Urinary bladder (tissue), 4 donors: Measurements from ENCODE around the gene SH3PXD2A. TPM values are rescaled to one million over a fixed set of nuclear protein-coding genes. Genes with fewer than 3 reads are reported as not detected.

ENCODE experiments used
- DNase-seq: peaks from one replicate; pipeline ENCODE4 v3.0.0-alpha.2; 2015; ENCODE audit errors: extremely low spot score
- H3K27ac ChIP-seq: one replicate; pipeline ENCODE4 v1.5.1; 2013; ENCODE audit warnings: low read depth, mild to moderate bottlenecking, moderate library complexity
- H3K36me3 ChIP-seq: one replicate; pipeline ENCODE4 v1.6.1; 2013; ENCODE audit warnings: mild to moderate bottlenecking, moderate library complexity; ENCODE audit not compliant: insufficient read depth
- H3K4me1 ChIP-seq: one replicate; pipeline ENCODE4 v1.6.1; 2013; ENCODE audit warnings: mild to moderate bottlenecking, moderate library complexity; ENCODE audit not compliant: insufficient read depth
- H3K4me3 ChIP-seq: one replicate; pipeline ENCODE4 v1.5.1; 2013; ENCODE audit warnings: low read depth, low read length
- WGBS: extraction: QIAGEN DNeasy Blood & Tissue Kit; methylation state at CpG from one replicate; pipeline ENCODE4 v1.1.7; 2013; 5-methylcytosine and 5-hydroxymethylcytosine counted together
- polyA plus RNA-seq: library from polyadenylated mRNA; stranded (reverse); fragments of 200-250 nt; gene quantifications from one replicate; pipeline ENCODE4 v1.2.3, GENCODE V29; 2013
- total RNA-seq: library from RNA; depleted of rRNA; stranded (reverse); fragments of >200 nt; gene quantifications from one replicate; pipeline ENCODE4 v1.2.3, GENCODE V29; 2014
- donor health status: healthy with polysubstance abuse.
- donor health status: healthy.

The SH3PXD2A gene
- total and polyA plus RNA-seq, 2 donors: 29.6 to 56.9 TPM

DNA sequence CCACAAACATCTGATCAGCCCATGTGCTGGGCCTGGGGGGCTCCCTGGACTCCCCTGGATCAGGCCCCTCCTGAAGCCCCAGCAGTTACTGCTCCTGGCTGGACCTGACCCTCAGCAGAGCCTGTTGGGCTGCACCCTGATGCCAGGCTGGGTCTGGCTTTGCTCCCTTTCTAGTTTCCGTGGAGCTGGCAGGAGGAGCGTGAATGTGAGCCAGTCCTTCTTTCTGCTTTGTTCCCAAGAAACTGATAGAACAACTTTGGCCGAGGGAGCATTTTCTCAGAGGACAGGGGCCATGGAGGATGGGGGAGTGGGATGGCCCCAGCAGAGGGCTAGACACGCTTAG, 233.6 kb downstream of the SH3PXD2A start:
- no peak overlapping the region for H3K4me3 ChIP-seq
- H3K27ac ChIP-seq: no peak overlapping the region
- DNase-seq: no peak
- WGBS: 70% methylated on average over 4 of the region's 4 CpGs
- H3K4me1 ChIP-seq: no peaks in the 10 kb centered on the region
- no peaks in the 10 kb centered on the region for H3K36me3 ChIP-seq

DNA sequence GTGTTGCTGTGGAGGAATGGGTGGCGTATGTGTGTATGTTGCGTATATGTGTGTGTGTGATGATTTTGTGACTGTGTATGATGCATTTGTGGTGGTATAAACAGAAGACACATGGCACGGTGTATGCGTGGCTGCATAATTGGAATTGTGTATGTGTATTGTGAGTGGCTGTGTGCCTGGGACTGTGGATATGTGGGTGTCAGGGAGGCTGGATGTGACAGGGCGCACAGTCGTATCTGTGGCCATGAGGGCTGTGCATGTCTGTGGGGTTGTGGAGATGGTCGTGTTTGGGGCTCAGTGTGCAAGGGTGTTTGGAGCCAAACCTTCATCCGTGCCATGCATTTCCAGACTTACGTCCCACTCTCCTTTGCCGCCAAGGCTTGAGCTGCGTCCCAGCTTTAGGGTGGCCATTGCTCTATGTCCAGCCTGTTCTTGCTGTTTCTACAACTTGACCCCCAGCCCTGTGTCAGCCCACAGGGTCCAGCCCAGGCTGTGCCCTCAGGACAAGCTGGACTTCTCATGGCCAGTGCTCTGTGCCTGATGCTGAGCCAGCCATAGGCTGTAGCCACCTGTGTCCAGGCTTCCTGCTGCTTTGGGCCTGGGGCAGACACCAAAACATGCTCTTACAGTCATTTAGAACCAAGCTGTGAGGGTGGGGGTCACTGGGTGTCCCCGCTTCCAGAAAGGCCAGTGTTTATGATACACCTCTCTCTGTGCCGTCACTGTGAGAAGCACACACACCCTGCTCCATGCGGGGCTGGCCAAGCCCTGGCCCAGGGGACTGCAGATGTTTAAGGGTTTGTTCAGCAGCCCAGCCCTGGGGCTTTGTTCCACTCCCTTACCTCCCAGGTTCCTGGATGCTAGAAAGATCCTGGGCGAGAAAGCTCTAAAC, 234.2 kb downstream of the SH3PXD2A start:
- Histone ChIP-seq H3K4me1 (no peaks in the 10 kb centered on the region), H3K4me3 (no peak overlapping the region), H3K36me3 (no peaks in the 10 kb centered on the region), H3K27ac (no peak overlapping the region)
- 89% methylated on average over 15 of the region's 15 CpGs for WGBS
- no peak for DNase-seq

DNA sequence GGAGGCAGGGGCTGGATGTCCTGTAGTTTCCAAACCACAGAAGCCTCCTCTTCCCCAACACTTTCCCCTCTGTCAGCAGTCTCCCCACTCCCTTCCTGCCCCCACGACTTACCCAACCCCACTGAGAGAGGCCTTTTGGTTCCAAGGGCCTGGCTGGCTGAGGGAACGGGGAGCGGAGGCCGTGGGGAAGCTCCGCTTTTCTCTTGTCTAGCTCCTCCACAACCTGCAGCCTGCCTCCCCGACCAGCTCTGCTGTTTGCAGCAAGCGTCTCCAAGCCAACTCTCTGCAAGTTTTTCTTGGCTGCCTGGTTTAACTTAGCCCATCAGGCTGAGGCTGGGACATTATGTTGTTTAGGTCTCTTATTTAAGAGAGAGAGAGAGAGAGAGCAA, 235.0 kb downstream of the SH3PXD2A start:
- H3K36me3 ChIP-seq: no peaks in the 10 kb centered on the region
- WGBS: 66% methylated on average over 7 of the region's 7 CpGs
- no peak overlapping the region for H3K4me3 ChIP-seq
- no peak overlapping the region for H3K27ac ChIP-seq
- no peak for DNase-seq
- H3K4me1 ChIP-seq: no peaks in the 10 kb centered on the region

DNA sequence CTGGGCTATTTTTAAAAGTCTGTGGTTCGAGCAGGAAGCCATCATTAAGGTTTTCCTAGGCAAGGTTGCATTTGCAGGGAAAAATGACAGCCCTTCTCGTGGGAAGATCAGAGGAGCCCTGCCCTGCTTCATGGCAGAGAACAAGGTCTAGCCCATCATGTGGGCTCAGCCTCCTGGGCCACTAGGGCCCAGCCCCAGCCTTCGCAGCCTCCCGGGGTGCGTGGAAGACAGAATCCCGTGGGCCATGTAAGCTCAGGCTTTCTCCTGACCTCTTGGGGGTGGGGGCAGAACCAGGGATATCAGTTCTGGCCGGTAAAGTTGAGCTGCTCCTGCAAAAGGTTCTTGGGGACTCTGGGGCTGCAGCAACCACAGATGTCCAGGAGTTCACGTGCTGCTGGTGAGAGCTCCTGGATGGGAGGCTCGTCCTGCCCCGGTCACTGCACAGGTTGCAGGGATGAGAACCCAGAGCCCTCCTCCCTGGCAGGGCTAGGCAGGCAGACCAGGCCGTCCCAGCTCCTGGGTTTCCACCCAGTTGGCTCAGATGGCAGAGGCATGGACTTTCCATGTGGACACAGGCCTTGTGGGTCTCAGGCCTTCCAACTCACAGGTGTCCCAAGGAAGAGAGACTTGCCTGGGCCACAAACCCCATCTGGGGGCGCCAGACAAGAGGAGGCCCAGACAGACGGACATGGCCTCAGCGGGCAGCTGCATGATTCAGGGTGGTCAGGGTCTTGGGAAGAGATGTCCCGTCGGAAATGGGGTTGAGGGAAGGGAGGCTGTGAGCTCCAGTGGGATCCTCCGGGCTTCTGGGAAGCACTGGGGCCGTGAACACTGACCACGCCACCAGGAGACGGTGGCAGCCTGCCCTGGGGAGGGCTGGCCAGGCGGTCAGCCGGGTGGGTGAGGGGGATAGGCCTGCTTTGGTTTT, 235.7 kb downstream of the SH3PXD2A start:
- Histone ChIP-seq H3K36me3 (no peaks in the 10 kb centered on the region), H3K4me3 (no peak overlapping the region), H3K27ac (no peak overlapping the region), H3K4me1 (no peaks in the 10 kb centered on the region)
- DNase-seq: no peak
- whole genome bisulfite sequencing: 71% methylated on average over 22 of the region's 22 CpGs

DNA sequence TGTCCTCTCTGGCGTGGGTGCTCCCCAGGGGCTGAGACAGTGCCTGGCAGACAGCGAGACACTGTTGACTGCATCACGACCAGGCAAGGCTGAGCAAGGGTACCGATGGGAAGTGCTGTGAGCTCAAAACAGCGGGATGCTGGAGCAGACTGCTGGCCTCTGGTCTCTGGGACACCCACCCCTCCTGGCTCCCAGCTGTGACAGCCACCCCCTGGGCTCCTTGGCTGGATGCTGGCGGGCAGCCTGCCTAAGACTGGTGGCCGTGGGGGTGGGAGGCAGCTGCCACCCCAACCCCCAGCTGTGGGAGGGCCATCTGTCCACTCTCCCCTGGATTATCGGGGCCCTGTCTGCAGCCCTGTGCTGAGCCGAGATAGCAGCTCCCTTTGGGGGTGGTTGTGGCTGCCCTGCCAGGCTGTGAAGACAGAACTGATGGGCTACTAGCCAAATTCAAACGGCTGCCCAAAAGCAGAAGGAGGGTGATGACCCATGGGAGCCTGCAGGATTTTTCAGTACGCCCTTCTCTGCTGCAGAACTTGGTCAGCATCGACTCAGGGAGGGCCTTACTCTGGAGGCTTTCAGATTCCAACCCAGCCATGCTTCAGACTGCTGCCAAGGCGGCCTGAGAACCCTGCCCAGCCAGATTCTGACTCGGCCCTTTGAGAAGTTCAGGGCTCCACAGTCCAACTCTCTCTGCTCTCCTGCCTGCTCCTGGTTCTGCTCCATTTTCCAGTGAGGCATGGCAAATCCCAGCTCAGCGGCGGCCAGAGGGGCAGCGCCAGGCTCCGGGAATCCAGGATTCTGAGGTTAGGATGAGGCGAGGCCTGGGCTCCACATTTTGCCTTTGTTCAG, 236.6 kb downstream of the SH3PXD2A start:
- Histone ChIP-seq H3K27ac (peak overlapping the region; percentile 11), H3K36me3 (no peaks in the 10 kb centered on the region), H3K4me3 (no peak overlapping the region), H3K4me1 (no peaks in the 10 kb centered on the region)
- 37% methylated on average over 19 of the region's 19 CpGs for WGBS
- no peak for DNase-seq

DNA sequence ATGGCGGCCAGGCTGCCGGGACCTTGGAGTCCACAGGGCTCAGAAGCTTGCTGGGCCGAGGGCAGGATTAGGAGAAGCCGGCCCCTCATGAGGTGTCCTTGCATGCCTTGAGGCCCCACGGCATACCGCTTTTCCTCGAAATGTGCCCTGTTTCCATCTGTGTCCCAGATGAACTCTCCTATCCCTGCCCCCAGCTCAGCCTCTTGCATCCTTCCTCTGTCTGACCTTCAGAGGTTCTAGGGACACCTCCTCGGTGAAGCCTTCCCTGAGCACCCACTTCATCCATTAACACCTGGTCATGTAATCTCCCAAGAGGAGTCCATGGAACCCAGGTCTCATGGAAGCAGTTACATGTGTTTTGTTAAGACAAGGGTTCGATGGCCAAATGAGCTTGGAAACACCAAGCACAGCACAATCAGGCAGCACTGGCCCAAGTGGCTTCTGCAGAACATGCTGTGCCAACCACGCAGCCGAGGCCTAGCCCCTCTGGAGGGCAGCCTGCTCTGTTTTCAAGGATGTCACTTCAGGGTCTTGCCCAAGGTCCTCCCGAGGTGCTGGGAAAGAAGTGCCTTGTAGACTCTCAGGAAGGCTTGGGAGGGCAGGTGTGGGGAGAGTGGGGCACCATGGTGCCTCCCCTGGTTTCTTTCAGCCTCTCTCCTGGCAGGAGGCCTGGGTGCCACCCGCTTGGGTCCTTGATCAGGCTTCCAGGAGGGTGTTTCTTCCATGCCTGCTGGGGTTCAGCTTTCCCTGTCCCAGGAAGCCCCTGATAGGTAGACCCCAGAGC, 237.6 kb downstream of the SH3PXD2A start:
- no peaks in the 10 kb centered on the region for H3K4me1 ChIP-seq
- peak overlapping the region; percentile 11 for H3K27ac ChIP-seq
- H3K36me3 ChIP-seq: no peaks in the 10 kb centered on the region
- DNase-seq: no peak
- 90% methylated on average over 13 of the region's 13 CpGs for WGBS
- H3K4me3 ChIP-seq: no peak overlapping the region

DNA sequence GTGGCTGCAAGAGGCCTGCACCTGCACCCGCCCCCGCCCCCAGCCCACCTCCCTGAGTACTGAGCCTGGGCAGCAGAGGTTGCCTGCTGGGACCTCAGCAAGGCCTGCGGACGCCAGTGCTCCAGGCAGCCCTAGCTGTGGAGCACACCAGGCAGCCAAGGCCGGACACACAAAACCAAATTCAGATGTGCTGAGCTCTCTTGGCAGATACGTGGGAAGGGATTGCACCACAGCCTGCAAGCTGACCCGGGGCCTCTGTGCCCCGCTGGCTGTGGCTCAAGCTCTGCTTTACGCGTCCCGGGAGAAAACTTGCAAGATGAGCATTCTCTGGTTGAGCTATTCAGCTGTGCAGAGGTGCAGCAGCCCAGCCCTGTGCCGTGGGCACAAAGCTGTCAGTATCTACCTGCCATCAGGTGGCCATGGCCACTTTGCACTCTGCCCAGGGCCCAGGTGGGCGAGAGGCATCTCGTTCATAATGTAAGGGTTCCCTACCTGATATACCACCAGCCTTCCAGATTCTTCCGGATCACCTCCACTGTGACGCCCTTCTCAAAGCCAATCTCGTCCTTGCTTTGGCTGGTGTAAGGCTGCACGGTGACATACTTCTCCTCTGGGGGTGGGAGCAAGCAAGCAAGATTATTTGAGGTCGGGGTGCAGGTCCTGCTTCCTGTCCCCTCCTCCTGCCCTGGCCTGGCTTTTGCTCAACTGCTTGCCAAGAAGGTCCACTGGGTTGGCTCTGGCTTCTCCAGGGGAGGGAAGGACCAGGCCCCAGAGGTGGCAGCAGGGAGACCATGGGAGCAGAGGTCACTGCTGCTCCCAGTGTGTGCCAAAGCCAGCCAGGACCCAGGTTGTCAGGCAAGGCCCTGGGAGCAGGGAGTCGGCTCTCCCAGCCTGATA, 238.4 kb downstream of the SH3PXD2A start:
- no peaks in the 10 kb centered on the region for H3K36me3 ChIP-seq
- no peak overlapping the region for H3K4me3 ChIP-seq
- no peaks in the 10 kb centered on the region for H3K4me1 ChIP-seq
- DNase-seq: no peak
- 57% methylated on average over 20 of the region's 20 CpGs for WGBS
- H3K27ac ChIP-seq: no peak overlapping the region

DNA sequence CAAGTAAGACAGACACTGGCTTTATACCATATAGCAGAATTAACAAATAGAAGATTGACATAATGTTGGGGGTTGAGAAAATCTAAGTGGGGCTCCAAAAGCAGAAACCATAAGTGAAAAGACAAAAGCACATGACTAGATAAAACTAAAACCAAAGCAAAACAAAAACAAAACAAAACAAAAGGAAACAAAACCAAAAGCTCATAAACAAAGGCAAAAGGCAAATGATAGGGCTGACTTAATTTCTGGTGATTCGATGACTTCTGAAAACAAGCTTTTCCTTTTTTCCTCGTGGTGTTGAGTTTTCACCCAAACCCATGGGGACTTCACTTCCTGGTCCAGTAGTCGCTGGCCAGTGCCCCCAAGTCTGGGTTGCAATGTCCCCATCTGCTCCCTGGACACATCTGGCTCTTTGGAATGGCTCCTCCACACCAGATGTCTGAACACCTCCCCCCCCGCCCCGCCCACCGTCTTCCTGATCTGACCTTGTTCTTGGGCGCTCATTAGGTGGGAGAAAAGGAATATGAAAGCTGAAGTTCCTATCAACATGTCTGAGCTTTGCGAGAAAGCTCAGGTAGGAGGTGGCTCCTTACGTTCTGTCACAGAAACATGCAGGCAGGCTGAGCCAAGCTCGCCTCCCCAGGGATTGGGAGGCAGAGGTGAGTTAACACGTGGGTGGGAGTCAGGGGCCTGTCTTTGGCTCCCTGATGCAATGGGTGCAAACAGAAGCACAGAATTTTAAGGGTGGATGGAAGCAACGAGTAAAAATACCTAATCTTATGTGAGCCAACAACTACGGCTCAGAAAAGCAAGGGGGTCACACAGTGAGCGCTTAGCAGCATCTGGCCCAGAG, 240.8 kb downstream of the SH3PXD2A start:
- WGBS: 62% methylated on average over 14 of the region's 14 CpGs
- DNase-seq: no peak
- Histone ChIP-seq H3K36me3 (no peaks in the 10 kb centered on the region), H3K4me1 (no peaks in the 10 kb centered on the region), H3K27ac (no peak overlapping the region), H3K4me3 (no peak overlapping the region)

DNA sequence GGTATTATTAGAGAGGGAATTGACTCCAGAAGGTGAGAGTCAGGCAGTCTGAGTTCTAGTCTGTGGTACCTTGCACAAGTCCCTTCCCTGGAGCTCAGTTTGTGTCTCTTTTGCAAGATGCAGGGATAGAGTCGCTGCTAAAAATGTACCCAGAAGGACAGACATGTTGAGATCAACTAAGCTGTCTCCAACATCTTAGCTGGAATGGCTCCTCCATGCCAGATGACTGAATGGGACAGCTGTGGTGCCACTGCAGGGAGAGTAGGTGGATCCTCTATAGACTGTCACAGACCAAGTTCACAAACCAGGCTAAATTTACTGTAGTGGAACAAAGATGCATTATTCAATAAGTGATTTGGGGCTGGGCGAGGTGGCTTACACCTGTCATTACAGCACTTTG, 241.8 kb downstream of the SH3PXD2A start:
- DNase-seq: no peak
- WGBS: 100% methylated on average over 2 of the region's 2 CpGs
- no peak overlapping the region for H3K27ac ChIP-seq
- no peak overlapping the region for H3K4me3 ChIP-seq
- no peaks in the 10 kb centered on the region for H3K4me1 ChIP-seq
- no peaks in the 10 kb centered on the region for H3K36me3 ChIP-seq

DNA sequence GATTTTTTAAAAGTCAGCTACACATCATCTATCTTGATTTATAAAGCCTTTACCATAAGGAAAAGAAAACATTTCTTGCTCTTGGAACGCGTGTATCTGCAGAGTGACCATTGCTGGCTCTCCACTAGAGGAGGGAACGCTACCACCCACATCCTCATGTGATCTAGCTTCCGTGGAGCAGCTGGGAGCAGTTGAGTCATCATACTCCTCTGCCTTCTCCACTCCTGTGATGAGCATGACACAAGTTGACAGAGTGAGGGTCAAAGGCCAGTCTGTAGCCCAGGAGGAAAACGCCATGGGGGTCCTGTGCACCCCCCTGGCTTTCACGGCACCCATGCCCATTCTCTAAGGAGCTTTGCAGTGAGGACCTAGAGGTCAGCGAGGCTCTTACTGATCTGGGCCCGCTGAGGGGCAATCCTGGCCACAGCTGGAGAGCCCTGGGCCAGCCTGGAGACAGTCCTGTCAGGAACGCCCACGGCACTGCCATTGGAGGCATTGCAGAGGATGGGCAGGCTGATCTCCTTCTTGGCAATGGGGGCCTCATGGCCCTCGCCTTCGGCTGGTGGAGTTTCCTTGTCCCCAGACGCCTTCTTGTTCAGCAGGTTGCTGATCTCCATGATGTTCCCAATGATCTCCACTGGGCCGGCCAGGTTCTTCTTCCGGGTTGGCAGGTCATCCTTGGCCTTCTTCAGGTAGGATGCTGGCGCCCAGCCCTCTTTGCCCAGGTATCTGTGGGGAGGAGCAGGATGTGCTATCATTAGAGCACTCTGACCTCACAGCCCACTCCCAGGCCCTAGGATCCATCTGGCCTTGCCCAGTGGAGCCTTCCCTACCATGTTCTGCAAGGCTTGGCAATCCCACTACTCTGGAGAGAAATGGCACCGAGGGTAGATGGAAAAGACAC, 242.7 kb downstream of the SH3PXD2A start:
- Histone ChIP-seq H3K27ac (no peak overlapping the region), H3K36me3 (no peaks in the 10 kb centered on the region), H3K4me3 (no peak overlapping the region), H3K4me1 (no peaks in the 10 kb centered on the region)
- WGBS: 82% methylated on average over 17 of the region's 17 CpGs
- DNase-seq: no peak
